Measurements from ENCODE around the gene C2CD2.

DNA sequence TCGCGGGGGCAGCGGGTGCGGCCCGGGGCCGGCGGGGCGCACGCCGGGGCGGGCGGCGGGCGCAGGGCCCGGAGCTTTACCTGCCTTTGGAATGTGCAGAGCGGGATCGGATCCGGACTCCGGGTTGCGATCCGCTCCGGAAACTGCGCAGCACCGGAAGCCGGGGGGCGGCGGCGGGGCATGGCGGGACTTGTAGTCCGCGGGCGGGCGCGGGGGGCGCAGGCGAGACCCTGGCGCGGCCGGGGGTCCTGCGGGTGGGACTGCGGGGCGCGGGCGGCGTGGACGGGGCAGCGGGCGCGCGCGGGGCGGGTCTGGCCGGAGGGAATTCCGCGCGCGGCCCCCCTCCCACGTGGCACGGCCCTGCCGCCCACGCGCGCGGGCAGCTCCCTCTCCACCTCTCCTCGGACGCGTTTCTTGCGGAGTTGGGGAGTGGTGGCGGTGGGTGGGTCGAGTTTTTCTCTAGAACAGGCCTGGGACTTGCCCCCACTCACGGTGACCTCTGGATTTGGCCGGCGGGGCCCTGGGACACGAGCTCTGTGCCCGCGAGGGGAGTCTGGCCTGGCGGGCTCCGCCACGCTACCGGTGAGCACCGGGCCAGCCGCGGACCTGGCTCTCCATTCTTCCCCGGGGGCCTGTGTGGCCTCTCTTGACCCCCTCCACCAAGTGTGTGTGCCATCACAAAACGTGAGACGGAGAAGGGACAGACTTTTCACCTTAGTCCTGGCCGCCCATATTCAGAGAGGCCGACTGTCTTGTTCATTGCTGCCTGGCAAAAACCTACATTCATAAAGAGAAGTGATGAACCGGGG is 74.4 kb downstream of the C2CD2 start, which contains the start of gene PRDM15:
- no peak for TF ChIP-seq POLR2AphosphoS5 (IDR thresholded peaks at IDR 0.05; ENCODE audit: low read depth, low read length)
- TF ChIP-seq TAF1 (IDR thresholded peaks at IDR 0.05; ENCODE audit: borderline replicate concordance, insufficient read depth, low read length) = 0 out of 2 replicates have a peak, but pooled peaks have one; percentile 41
- TF ChIP-seq, protein P1, sequence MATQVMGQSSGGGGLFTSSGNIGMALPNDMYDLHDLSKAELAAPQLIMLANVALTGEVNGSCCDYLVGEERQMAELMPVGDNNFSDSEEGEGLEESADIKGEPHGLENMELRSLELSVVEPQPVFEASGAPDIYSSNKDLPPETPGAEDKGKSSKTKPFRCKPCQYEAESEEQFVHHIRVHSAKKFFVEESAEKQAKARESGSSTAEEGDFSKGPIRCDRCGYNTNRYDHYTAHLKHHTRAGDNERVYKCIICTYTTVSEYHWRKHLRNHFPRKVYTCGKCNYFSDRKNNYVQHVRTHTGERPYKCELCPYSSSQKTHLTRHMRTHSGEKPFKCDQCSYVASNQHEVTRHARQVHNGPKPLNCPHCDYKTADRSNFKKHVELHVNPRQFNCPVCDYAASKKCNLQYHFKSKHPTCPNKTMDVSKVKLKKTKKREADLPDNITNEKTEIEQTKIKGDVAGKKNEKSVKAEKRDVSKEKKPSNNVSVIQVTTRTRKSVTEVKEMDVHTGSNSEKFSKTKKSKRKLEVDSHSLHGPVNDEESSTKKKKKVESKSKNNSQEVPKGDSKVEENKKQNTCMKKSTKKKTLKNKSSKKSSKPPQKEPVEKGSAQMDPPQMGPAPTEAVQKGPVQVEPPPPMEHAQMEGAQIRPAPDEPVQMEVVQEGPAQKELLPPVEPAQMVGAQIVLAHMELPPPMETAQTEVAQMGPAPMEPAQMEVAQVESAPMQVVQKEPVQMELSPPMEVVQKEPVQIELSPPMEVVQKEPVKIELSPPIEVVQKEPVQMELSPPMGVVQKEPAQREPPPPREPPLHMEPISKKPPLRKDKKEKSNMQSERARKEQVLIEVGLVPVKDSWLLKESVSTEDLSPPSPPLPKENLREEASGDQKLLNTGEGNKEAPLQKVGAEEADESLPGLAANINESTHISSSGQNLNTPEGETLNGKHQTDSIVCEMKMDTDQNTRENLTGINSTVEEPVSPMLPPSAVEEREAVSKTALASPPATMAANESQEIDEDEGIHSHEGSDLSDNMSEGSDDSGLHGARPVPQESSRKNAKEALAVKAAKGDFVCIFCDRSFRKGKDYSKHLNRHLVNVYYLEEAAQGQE (IDR thresholded peaks at IDR 0.05; ENCODE audit: insufficient read depth in 1 of 2, low read depth in 2 of 2, low read length in 2 of 2) = no peak
- TF ChIP-seq SIN3A (IDR thresholded peaks at IDR 0.05; ENCODE audit: borderline replicate concordance, insufficient read depth, low read length) = no peak

Data from PFSK-1 (cell line).